Fibroblast of villous mesenchyme (primary cell): ENCODE data around the gene PDXK. TPM values are rescaled to one million over a fixed set of nuclear protein-coding genes. Genes with fewer than 3 reads are reported as not detected.

Experiments used
- DNase-seq: peaks from one replicate; pipeline ENCODE4 v3.0.0-alpha.2; 2010; ENCODE audit warnings: low read depth
- H3K4me3 ChIP-seq: 2 replicates; pipeline ENCODE4 v1.5.1; 2011; ENCODE audit warnings: low read depth, mild to moderate bottlenecking, low read length
- CTCF ChIP-seq: IDR thresholded peaks from 2 replicates; pipeline ENCODE4 v1.5.1; 2012; ENCODE audit warnings: low read depth, mild to moderate bottlenecking, low read length; ENCODE audit not compliant: insufficient read depth
- total RNA-seq: library from RNA; depleted of rRNA; stranded (reverse); fragments of >200 nt; gene quantifications from 2 replicates; pipeline ENCODE4 v1.2.3, GENCODE V29; 2012

The PDXK gene
- total RNA-seq, 1 donor = 88.1 TPM

DNA sequence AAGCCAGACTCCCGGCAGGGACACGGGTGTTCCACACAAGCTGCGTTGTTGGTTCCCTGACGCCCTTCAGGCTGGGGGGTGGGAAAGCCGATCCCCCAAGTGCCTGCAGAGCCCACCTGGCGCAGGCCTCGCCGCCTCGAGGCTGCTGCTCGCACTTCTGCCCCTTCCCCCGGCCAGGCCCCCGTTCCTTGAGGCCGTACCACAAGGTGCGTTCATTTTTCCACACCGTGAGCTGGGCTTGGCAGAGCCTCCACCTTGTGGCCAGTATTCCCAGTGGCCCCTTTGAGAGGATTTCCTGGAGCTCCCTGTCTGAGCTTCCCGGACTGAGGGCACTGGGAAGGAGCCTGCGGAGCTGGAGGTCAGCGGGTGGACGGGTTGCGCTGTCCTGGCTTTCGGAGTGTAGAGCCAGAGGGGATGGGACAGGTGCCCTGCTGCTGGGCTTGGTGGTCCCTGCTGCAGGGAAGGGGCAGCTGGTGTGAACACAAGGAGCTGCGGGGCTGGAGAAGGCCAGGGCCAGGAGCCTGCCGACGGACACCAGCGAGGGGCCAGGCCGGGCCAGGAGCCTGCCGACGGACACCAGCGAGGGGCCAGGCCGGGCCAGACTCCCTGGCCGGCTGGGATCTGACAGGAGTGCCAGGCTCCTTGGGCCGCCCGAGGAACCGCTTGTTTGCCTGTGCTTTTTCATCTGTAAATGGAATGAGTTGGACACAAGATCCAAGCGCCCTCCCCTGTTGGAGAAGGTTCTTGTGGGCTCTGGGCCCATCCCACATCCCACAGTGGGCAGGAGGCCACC is 18.4 kb downstream of the PDXK start:
- no peak overlapping the region for H3K4me3 ChIP-seq
- no peak for TF ChIP-seq CTCF
- no peak for DNase-seq

GRCh38 chr21:43739621-43740435 is 20.9 kb downstream of the PDXK start:
- no peak for DNase-seq
- TF ChIP-seq CTCF = no peak
- no peak overlapping the region for H3K4me3 ChIP-seq

DNA sequence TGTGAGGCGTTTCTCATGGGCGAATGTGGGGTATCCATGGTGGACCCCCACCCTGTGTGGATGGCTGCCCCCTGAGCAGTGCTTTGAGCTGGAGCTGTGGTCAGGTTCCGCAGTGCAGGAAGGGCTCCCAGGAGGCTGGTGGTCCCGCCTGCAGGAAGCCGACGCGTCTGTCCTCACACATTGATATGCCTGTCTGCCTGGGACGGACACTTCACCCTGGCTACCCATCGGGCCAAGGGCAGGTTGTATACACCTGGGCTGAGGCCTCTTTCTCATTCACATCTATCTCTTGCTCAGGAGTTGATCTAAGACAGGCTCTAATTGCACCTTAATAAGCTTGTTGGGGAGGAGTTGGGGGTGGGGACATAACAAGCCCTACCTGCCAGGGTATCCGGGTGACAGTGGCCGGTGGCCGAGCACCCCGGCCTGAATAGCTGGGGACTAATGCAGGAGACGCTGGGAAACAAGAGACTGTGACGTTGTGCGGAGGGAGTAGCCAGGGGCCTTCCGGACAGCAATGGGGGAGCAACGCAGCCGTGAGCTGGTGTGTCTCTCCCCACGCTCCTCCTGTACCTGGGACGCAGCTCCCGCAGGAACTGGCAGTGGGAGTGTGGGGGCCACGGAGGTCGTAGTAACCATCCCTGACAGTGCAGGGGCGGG is 21.7 kb downstream of the PDXK start:
- no peak for TF ChIP-seq CTCF
- H3K4me3 ChIP-seq = no peak overlapping the region
- peak; percentile 36 for DNase-seq

- no peak overlapping the region for H3K4me3 ChIP-seq
- no peak for DNase-seq
- no peak for TF ChIP-seq CTCF
These were observed 22.6 kb downstream of the PDXK start for GRCh38 chr21:43741423-43742096.

DNA sequence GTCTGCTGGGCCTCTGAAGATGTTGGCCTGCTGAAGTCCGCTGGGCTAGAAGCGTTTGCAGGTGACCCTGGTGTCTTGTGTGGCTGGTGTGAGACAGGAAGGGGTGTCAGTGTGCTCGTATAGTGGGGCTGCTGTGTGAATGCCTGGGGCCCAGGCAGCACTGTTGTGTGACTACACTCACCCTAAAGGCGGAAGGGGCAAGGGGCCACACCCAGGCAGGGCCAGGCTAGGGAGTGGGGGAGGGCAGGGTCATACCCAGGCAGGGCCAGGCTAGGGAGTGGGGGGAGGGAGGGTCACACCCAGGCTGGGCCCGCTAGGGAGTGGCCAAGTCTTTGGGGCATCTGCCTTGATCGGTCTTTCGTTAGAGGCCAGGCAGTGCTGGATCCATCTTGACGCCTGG is 25.0 kb downstream of the PDXK start:
- no peak overlapping the region for H3K4me3 ChIP-seq
- DNase-seq = no peak
- no peak for TF ChIP-seq CTCF

GRCh38 chr21:43744725-43745124 is 25.8 kb downstream of the PDXK start:
- no peak for TF ChIP-seq CTCF
- no peak for DNase-seq
- H3K4me3 ChIP-seq = no peak overlapping the region
